HG03342 (cell line): Measurements from ENCODE around the gene KYNU.
"Not testable (repeated sequence)": the region's sequence is repeated elsewhere in the genome, so short reads cannot be mapped to it uniquely, and the experiment has no call there.

Experiments
- ATAC-seq: cut with Tn5 transposase; IDR thresholded peaks from one replicate; pipeline ENCODE4 v1.9.1; 2021; ENCODE audit warnings: mild to moderate bottlenecking, moderate library complexity; ENCODE audit not compliant: unreplicated experiment

The KYNU gene

DNA sequence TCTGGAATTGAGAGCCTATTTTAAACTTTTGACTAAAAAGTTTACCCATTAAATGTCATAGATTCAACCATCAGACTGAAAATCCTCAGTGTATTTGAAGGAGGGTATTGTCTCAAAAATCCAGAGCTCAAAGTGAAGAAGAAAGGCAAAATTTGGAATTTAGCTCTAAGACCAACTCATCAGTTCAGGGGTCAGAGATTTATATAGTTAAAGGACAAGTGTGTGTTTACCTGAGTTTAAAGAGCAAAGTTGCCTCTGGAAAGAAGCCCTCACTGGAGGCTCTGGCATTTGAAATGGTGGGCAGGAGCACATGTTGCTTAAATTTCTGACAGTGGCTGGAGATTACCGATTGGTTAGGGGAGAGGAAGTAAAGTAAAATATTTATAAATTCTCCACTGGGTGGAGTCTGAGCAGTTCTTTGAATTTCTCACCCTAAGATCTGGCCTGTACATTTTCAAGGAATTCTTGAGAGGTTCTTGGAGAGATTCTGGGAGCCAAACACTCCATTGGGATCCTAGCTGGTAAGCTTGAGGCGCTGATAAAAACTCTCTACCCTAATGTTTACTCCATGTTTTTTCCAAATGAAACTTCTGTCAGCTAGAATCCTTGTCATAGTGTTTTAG, at the start of gene KYNU:
Gene KYNU (plus strand): TSS at position 449 of the 623 bp plus-strand sequence. CDS start 7,704 bp downstream, outside the sequence.
- peak; percentile 59 for ATAC-seq

DNA sequence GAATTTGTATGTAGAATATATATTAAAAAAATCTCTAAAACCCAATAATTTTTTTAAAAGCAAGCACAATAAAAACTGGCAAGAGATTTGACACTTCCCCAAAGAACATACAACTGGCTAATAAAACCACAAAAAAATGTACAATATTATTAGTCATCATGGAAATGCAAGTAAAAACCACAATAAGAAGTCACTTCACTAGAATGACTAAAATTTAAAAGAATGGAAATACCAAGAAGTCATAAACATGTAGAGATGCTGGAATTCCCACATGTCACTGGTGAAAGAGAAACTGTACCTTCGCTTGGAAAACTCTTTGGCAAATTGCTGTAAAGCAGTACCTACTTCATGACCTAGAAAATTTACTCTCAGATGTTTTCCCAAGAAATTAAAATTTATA, 43.4 kb upstream of the KYNU start:
- ATAC-seq, result no peak

DNA sequence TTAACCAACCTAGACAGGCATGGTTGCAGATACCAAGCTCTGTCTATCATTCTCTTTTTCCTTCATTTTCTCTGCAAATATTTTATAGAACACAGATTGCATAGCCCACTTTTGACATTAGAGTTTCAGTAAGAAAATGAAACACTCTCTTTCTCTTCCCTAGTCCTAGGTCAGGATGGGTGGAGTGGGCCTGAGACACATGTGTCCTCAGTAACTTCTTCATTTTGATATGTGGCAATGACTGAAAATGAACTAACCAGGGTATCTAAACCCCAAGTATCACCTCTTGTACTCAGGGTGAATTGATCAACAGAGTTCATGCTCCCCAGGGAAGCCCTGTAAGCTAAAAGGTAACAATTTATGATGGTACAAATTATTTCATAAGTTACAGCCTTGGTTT, 37.0 kb upstream of the KYNU start:
- no peak for ATAC-seq

DNA sequence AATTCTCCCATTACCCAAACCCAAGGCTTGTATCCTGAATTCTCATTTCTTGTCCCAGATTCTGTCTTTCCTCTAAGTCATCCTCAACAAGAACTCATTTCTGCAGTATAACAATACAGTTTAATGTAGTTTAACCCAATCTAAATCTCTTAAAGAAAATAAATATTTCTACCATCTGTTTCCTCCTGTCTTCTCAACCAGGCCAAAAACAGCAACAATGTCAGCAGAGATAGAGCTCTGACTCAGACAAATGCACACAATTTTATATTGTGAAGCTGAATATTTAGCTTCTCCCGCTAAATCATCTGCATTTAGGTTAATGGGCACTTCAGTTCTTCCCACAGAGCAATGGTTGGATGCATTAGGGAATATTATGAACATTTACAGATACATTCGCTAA, 35.7 kb upstream of the KYNU start:
- ATAC-seq, result no peak

DNA sequence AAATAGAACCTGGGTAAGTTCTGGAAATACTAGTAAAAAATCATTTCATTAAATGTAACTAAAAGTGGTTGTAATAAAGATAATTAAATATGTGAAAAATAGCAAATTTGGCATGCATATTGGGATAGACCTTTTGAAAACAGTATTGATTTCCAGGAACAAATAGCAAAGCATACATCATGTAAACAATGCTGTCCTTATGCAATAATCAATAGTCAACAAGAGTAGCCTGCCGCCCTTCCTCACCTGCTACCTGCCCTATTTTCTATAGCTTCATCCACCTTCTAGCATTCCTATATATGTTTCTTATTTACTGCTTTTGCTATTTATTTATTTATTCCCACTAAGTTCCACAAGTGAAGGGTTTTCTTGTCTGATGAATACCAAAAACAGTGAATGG, 35.1 kb upstream of the KYNU start:
- ATAC-seq, result no peak

DNA sequence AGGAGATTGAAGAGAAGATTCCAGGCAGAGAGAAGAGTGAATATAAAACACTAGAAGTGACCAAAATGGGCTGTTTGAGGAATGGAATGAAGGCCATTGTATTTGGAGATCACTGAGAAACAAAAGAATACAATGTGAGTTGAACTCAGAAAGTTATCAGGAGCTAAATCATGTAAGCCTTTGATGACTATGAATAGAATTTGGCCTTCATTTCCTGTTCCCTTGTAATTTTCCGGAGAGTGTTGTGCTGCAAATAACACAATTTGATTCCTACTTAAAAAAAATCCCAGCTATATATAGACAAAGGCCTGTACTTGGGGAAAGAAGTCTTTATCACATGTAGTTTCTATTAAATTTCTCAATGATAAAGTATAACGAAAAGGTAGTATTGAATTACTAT, 33.7 kb upstream of the KYNU start:
- no peak for ATAC-seq

DNA sequence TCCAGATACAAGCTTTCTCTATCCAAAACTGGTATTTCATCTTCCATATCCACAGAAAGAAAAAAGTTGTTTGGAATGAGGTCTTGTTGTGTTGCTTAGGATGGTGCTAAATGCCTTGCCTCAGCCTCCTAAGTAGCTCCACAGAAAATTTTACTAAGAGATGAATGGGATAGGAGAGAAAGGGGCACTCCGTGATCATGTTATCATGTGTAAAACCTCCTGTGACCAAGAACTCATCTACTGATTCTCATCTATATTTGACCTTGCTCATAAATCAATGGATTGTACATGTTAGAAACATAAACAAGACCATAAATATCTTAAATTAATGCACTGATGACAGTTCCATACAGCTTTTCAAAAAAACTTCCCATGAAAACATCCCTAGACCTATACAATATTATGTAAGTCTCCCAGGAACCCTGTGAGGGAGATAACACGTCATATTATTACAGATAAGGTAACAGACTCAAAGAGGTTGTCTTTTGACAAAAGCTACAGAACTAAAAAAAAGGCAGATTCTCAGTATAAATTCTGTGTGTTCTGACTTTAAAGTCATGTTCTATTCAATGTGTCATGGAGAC, 29.3 kb upstream of the KYNU start:
- ATAC-seq, result no peak

DNA sequence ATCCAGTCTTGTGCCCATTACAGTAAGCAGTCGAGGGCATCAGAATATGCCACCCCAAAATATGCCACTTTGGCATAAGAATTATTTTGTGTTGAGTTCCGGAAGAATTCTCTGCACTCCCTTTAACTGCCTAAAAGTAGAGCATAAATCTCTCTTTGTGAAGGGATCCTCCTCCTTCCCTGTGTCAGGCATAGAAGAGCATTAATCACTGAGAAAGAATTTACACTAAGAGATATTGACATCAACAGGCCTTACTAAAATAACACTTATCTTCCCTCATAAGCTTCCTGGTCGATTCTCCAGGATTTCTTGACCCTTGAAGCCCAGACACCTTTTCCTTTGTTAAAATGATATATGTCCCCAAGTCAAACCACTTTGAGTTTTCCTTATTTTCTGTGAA, 27.6 kb upstream of the KYNU start:
- no peak for ATAC-seq

DNA sequence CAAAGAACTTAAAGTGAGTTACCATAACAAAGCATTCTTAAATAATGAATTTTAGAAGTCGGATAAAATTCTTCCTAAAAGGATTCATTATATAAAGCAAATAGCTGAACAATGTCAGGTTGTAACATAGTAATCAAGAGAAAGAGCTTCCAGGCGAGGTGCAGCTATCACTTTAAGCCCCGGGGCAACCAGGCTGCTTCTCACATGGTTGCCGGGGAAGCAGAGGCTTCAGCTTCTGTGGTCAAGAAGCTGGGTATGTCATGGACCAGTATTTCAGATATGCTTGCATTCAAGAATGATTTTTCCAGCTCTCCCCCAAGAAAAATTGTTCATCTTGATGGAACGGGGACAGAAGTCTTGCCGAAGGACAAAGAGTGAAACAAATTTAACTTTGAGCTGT, 23.6 kb upstream of the KYNU start:
- no peak for ATAC-seq

DNA sequence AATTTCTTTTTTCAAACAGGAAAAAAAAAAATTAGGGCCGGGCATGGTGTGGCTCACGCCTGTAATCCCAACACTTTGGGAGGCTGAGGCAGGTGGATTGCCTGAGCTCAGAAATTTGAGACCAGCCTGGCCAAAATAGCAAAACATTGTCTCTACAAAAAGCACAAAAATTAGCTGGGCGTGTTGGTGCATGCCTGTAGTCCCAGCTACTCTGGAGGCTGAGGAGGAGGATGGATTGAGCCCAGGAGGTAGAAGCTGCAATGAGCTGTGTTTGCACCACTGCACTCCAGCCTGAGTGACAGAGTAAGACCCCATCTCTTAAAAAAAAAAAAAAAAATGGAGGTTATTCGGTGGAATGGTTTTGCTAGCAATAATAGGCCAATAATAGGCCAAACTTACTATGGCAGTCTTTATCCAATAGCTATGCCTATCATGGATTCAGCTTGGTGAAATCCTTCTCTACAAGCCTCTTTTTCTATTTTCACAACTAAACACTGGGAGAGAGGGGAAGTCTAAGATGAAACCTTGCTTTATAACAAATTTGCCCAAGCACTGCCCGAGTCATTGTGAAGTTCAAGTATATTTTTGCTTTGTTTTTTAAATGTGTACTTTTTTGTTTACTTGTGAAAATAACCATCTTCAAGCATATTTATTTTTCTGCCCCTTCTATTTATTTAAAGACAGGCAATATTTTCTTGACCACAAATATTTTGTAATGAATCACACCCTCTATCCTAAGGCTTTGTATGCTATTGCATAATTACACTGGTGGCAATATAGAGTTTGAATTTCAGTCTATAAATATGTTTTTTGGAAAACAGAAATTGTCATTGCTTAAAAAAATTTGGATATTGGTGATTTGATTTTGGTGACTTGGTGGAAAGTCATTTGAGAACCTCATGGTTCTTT, 20.0 kb upstream of the KYNU start:
- ATAC-seq, result no peak

DNA sequence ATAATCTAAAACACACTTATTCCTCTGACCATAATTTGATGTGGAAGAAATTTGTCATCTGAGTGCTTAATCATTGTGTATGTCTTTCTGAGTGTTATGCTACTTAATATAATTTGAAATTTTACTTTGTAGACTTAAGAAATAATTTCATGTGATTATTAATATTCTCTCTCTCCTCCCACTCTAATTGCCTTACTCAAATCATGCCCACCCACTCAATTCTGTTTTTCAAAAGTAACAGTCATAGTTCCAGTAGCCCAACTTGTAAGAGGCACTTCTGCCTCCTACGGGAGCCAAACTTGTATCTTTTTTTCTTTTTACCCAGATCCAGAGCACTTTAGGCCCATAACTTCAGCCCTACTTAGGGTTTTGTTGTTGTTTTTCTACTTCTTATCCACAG, 18.5 kb upstream of the KYNU start:
- no peak for ATAC-seq

DNA sequence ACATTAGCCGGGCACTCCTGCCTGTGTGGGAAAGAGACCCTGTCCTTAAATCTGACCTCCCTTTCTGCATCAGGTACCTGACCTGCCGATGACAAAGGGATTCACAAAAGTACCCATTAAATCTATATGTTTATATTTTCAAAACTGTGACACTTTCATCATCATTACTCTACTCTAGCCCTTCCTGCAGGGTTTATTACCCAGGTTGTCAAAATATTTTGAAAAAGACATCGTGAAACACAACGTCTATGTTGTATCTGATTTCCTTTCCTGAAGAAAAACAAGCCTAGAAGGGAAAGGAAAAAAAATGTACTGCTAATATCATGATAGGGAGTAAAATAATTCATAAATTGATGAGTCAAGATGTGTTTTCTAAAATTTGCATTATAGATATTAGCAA, 15.2 kb upstream of the KYNU start:
- no peak for ATAC-seq

DNA sequence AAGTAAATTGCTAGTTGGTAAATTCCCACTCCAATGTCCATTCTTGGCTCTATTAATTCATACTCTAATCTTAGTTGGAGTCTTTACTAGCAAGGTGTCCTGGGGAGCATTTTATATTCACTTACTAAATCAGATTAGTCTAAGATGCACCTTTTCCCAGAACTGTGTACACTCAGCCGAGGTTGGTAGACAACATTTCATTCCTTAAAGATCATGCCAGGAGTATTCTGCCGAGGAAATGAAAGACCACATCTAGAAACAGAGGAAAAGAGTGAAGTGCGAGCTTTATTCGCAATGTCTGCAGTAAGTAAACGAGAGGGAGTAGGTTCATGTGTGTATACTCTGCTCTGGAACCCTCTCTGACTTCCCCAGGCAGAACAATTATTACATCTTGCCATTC, 14.6 kb upstream of the KYNU start:
- ATAC-seq, result no peak

DNA sequence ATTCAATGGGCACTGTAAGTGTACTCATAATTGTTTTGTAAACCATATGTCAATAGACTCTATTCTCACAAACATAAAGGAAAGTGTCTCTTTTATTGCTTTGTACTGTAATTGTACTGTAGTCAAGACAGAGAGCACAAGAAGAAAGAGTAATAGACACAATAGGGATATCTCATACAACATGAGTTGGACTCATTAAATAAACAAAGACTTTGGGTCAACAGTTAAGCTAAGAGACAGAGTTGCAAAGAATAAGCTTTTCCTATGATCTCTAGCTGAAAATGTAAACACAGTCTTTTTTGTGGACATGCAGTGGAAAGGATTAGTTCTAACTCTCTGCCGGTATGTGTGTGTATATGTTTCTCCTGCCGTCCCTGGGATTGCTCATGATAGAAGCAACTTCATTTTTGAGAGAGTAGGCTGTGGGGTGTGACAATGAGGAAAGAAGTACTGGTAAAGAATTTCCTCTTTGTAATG, 13.9 kb upstream of the KYNU start:
- ATAC-seq, result no peak

DNA sequence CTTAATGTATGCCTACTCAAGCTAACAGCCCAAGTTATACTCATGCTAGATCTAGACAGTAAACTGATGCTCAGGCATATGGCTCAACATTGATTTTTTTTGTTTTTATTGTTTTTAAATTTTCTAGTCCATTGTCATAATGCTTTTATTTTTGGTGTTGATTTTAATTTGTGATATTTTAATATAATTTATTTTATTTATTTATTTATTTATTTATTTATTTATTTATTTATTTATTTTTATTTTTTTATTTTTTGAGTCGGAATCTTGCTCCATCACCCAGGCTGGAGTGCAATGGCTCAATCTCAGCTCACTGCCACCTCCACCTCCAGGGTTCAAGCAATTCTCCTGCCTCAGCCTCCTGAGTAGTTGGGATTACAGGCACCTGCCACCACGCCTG, 12.9 kb upstream of the KYNU start:
- ATAC-seq, result not testable (repeated sequence)

DNA sequence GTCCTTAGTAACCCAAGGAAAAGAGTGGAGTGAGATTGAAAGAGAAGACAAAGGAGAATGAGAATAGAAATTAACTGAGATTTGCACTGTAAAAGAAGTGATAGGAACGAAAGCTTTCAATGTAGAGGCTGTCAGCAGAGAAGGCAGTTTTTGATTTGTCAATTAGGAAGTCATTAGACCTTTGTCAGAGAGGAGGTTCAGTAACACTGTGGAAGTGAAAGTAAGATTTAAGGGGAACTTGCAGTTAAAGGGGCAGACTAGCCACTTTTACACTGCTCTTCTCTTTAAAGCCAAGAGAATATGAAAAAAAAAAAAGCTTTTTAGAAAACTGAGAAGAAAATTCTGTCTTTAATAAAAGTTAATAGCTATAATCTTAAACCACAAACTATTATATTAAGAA, 11.5 kb upstream of the KYNU start:
- ATAC-seq, result peak; percentile 97

DNA sequence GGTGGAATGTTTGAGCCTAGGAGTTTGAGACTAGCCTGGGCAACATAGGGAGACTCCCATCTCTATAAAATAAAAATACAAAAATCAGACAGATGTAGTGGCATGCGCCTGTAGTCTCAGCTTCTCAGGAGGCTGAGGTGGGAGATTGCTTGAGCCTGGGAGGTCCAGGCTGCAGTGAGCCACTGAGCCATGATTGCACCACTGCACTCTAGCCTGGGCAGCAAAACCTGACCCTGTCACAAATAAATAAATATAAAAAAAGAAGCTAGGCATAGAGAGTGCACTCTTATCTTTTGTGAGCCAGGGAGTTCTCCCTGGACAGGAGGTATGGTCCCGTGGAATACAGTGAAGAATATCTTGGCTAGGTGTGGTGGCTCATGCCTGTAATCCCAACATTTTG, 11.0 kb upstream of the KYNU start:
- peak; percentile 22 for ATAC-seq

DNA sequence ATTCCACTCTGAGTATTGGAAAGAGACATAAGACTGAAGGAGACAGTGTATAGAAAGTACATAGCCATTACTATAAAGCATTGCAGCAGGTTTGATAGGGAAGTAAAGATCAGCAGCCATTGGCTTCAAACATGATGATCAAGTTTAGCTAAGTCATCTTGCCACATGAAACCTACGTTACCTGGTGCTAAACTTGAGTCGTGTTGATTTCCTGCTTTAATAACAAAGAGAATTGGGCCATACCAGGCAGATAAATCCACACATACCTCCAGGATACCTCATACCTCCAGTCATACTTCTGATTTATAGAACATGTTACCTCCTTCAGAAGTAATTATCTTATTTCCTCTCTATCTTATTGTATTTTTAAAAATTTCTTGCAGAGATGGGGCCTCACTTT, 10.3 kb upstream of the KYNU start:
- ATAC-seq, result no peak

DNA sequence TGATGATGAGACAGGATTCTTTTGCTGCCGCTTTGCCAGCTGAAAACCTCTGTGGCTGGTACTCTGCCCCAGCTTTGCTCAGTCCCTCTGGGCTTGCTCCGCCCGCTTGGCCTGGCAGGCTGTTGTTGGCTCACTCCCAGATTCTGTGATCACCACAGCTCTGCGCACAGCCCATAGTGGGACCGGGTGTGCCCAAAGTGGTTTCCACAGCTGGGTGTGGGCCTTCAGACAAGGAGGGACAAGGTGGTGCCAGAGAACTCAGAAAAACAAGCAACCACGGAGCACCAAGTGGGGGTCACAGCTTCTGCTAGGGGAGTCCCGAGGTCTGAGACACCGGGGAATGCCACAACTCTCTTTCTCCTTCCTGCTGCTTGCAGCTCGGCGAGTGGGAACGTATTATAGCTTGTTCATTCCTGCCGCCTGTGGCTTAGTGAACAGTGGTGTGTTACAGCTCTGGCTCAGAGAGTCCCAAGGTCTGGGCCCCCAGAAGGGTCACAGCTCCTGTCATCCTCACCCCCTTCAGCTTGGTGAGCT, 9.2 kb upstream of the KYNU start:
- ATAC-seq, result no peak

DNA sequence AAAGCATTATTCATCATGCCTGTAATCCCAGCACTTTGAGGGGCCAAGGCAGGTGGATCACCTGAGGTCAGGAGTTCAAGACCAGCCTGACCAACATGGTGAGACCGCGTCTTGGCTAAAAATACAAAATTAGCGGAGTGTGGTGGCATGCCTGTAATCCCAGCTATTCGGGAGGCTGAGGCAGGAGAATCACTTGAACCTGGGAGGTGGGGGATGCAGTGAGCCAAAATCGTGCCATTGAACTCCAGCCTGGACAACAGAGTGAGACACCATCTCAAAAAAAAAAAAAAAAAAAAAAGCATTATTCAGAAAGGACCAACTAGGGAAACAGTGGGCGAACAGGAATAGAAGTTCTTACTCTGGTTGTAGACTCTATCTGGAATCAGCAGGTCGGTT, 8.4 kb upstream of the KYNU start:
- not testable (repeated sequence) for ATAC-seq

DNA sequence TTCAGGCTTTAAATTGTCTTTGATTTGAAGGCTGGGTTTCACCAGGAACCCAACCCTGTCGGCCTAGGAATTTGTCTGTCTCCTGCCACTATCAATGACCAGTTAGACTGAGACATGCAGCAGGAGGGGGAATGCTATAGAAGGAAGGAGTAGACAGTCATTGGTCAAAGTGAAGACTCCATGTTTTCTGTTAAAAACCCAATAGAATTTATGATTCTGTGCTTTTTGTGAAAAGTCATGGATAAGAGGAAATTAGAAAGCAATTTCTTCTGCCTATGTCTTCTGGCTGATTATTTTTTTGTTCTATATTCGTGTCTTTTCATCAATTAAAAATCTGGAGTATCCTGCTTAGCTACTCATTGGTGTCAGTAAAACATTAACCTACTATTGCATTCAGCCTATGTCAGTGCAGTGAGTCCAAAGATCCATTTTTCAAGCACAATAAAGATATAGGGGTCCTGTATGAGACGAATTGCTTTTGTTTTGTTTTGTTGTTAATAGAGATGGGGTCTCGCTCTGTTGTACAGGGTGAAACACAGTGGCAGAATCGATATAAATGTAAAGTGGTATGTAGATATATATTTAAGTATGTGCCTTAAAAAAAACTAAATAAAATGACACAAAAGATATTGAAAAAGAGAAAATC, 7.9 kb upstream of the KYNU start:
- ATAC-seq, result no peak
